SK-N-SH treated with all-trans-retinoic acid at 6 μM for 48 hours (cell line): Measurements from ENCODE around the gene THRB.

ENCODE experiments used
- ATAC-seq: fragments of 200-7000 bp; cut with Tn5 transposase; 3 replicates; pipeline ENCODE4 v1.9.1; 2020; ENCODE audit warnings: mild to moderate bottlenecking, moderate library complexity
- ARNTL ChIP-seq: fragments of 450-650 bp; formaldehyde crosslinking; IDR thresholded peaks from 2 replicates; pipeline ENCODE4 v1.5.0; 2020; ENCODE audit warnings: low read depth, mild to moderate bottlenecking, moderate library complexity, borderline replicate concordance
- BACH2 ChIP-seq: fragments of 250-450 bp; sonication (Bioruptor Pico); IDR thresholded peaks from 2 replicates; pipeline ENCODE4 v1.9.0; 2021; ENCODE audit warnings: mild to moderate bottlenecking, borderline replicate concordance
- CSDC2 ChIP-seq: fragments of 250-450 bp; sonication (Bioruptor Pico); IDR thresholded peaks from 2 replicates; pipeline ENCODE4 v1.5.0; 2020; ENCODE audit warnings: mild to moderate bottlenecking, moderate library complexity
- ESRRG ChIP-seq: fragments of 250-450 bp; sonication (Bioruptor Pico); IDR thresholded peaks from 2 replicates; pipeline ENCODE4 v1.6.1; 2021; ENCODE audit warnings: mild to moderate bottlenecking
- ISL1 ChIP-seq: fragments of 250-450 bp; sonication (Bioruptor Pico); IDR thresholded peaks from 2 replicates; pipeline ENCODE4 v2.1.2; 2022; ENCODE audit warnings: mild to moderate bottlenecking, moderate library complexity
- OSR1 ChIP-seq: fragments of 250-450 bp; sonication (Bioruptor Pico); IDR thresholded peaks from 2 replicates; pipeline ENCODE4 v1.8.0; 2022; ENCODE audit warnings: moderate library complexity, mild to moderate bottlenecking, inconsistent platforms
- RARB ChIP-seq: fragments of 250-450 bp; sonication (Bioruptor Pico); IDR thresholded peaks from 2 replicates; pipeline ENCODE4 v1.8.0; 2021; ENCODE audit warnings: mild to moderate bottlenecking, moderate library complexity
- SNAI2 ChIP-seq: fragments of 250-450 bp; sonication (Bioruptor Pico); IDR thresholded peaks from 2 replicates; pipeline ENCODE4 v1.5.0; 2020; ENCODE audit warnings: mild to moderate bottlenecking, moderate library complexity
- TCF4 ChIP-seq: fragments of 250-450 bp; sonication (Bioruptor Pico); IDR thresholded peaks from 2 replicates; pipeline ENCODE4 v1.8.0; 2021; ENCODE audit warnings: mild to moderate bottlenecking, moderate library complexity, borderline replicate concordance
- TOX ChIP-seq: fragments of 250-450 bp; sonication (Bioruptor Pico); IDR thresholded peaks from 2 replicates; pipeline ENCODE4 v1.8.0; 2021; ENCODE audit warnings: mild to moderate bottlenecking, moderate library complexity, borderline replicate concordance
- ZFP30 ChIP-seq: fragments of 450-650 bp; formaldehyde crosslinking; IDR thresholded peaks from 2 replicates; pipeline ENCODE4 v1.5.0; 2022; ENCODE audit warnings: mild to moderate bottlenecking, moderate library complexity
- ZNF565 ChIP-seq: fragments of 450-650 bp; formaldehyde crosslinking; conservative IDR thresholded peaks from 2 replicates; pipeline ENCODE4 v1.5.0; 2020; ENCODE audit warnings: low read depth, mild to moderate bottlenecking, moderate library complexity
- ZNF70 ChIP-seq: fragments of 450-650 bp; formaldehyde crosslinking; IDR thresholded peaks from 2 replicates; pipeline ENCODE4 v1.5.0; 2020; ENCODE audit warnings: mild to moderate bottlenecking, moderate library complexity
- ZNF8 ChIP-seq: fragments of 450-650 bp; formaldehyde crosslinking; IDR thresholded peaks from 2 replicates; pipeline ENCODE4 v1.5.0; 2020; ENCODE audit warnings: mild to moderate bottlenecking, moderate library complexity
- TF ChIP-seq, protein P1 (sequence below): fragments of 250-450 bp; sonication (Bioruptor Pico); IDR thresholded peaks from 2 replicates; pipeline ENCODE4 v1.8.0; 2020; ENCODE audit warnings: mild to moderate bottlenecking, moderate library complexity, borderline replicate concordance
- TF ChIP-seq, protein P2 (sequence below): fragments of 250-450 bp; sonication (Bioruptor Pico); IDR thresholded peaks from 2 replicates; pipeline ENCODE4 v1.5.1; 2021; ENCODE audit warnings: mild to moderate bottlenecking, moderate library complexity
- TF ChIP-seq, protein P3 (sequence below): fragments of 250-450 bp; sonication (Bioruptor Pico); IDR thresholded peaks from 2 replicates; pipeline ENCODE4 v1.5.1; 2020; ENCODE audit warnings: low read depth, mild to moderate bottlenecking, moderate library complexity
- TF ChIP-seq, protein P4 (sequence below): fragments of 250-450 bp; sonication (Bioruptor Pico); IDR thresholded peaks from 2 replicates; pipeline ENCODE4 v1.8.0; 2021; ENCODE audit warnings: low read depth, mild to moderate bottlenecking, moderate library complexity, borderline replicate concordance

Gene THRB

DNA sequence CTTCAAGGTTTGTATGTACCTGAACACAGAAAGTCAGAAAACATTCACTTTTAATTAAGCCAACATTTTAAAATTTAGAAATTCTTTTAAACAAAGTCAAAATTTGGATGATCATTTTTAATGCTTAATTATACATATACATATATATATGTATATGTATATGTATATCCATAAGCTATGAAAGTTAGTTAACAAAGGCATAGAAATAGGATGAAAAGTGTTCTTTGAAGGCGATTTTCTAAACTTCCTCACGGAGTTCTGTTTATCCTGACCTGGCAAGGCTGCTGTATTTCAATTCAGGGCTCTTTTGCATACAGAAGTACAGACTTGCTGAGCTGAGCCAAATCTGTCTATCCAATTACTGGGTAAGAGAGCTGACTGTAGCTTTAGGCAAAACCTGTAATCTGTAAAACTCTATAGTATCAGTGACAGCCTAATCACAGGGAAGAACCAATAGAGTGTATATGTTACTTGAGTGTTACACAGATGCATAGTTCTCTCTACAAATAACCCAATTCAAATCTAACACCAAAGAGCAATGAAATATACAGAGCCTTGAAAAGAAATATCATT, 32.1 kb upstream of the THRB start:
- no peak for ATAC-seq
- TF ChIP-seq BACH2 (CRISPR knock-in tag) (no peak), ESRRG (CRISPR knock-in tag) (no peak), RARB (CRISPR knock-in tag) (no peak)

DNA sequence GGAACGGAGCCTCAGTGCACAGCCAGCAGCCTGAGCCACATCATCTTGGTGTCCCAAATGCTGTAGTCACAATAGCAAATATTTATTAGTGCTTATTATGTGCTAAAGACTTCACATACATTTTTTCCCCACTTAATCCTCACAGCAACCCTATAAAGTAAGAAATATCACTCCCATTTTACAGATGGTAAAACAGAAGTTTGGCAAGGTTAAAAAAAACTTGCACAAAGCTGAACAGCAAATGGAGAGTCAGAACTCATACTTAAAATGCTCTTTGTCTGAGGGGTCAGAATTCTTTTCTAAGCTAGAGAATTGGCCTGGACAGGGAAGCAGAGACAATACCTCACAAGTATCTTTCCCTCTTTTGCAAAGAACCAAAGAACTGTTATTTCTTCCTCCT, 30.9 kb upstream of the THRB start:
- TF ChIP-seq, protein P1, sequence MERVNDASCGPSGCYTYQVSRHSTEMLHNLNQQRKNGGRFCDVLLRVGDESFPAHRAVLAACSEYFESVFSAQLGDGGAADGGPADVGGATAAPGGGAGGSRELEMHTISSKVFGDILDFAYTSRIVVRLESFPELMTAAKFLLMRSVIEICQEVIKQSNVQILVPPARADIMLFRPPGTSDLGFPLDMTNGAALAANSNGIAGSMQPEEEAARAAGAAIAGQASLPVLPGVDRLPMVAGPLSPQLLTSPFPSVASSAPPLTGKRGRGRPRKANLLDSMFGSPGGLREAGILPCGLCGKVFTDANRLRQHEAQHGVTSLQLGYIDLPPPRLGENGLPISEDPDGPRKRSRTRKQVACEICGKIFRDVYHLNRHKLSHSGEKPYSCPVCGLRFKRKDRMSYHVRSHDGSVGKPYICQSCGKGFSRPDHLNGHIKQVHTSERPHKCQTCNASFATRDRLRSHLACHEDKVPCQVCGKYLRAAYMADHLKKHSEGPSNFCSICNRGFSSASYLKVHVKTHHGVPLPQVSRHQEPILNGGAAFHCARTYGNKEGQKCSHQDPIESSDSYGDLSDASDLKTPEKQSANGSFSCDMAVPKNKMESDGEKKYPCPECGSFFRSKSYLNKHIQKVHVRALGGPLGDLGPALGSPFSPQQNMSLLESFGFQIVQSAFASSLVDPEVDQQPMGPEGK (CRISPR knock-in tag) = no peak
- TF ChIP-seq SNAI2 (CRISPR knock-in tag) (no peak), ZFP30 (no peak), TCF4 (CRISPR knock-in tag) (no peak), ISL1 (CRISPR knock-in tag) (no peak)
- TF ChIP-seq, protein P2, sequence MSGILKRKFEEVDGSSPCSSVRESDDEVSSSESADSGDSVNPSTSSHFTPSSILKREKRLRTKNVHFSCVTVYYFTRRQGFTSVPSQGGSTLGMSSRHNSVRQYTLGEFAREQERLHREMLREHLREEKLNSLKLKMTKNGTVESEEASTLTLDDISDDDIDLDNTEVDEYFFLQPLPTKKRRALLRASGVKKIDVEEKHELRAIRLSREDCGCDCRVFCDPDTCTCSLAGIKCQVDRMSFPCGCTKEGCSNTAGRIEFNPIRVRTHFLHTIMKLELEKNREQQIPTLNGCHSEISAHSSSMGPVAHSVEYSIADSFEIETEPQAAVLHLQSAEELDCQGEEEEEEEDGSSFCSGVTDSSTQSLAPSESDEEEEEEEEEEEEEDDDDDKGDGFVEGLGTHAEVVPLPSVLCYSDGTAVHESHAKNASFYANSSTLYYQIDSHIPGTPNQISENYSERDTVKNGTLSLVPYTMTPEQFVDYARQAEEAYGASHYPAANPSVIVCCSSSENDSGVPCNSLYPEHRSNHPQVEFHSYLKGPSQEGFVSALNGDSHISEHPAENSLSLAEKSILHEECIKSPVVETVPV = no peak
- no peak for ATAC-seq

DNA sequence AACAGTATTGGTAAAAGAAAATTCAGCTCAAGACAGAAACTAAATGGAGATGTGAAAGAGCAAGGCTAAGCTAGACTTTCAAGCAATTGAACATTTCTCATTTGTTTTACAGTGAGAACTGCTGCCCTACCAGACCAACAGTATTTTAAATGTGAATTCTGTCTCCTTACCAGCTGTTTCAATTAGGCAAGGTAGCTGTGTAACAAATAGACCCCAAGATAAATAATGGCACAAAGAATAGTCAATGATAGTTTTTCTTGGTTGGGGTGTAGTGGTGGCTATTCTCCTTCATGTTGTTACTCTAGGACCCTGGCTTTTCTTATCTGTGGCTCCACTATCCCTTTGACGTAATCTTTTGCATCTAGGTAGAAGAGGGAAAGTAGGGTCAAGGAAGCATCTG, 30.4 kb upstream of the THRB start:
- TF ChIP-seq, protein P3, sequence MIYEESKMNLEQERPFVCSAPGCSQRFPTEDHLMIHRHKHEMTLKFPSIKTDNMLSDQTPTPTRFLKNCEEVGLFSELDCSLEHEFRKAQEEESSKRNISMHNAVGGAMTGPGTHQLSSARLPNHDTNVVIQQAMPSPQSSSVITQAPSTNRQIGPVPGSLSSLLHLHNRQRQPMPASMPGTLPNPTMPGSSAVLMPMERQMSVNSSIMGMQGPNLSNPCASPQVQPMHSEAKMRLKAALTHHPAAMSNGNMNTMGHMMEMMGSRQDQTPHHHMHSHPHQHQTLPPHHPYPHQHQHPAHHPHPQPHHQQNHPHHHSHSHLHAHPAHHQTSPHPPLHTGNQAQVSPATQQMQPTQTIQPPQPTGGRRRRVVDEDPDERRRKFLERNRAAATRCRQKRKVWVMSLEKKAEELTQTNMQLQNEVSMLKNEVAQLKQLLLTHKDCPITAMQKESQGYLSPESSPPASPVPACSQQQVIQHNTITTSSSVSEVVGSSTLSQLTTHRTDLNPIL (CRISPR knock-in tag) = no peak
- TF ChIP-seq, protein P4, sequence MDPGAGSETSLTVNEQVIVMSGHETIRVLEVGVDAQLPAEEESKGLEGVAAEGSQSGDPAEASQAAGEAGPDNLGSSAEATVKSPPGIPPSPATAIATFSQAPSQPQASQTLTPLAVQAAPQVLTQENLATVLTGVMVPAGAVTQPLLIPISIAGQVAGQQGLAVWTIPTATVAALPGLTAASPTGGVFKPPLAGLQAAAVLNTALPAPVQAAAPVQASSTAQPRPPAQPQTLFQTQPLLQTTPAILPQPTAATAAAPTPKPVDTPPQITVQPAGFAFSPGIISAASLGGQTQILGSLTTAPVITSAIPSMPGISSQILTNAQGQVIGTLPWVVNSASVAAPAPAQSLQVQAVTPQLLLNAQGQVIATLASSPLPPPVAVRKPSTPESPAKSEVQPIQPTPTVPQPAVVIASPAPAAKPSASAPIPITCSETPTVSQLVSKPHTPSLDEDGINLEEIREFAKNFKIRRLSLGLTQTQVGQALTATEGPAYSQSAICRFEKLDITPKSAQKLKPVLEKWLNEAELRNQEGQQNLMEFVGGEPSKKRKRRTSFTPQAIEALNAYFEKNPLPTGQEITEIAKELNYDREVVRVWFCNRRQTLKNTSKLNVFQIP (CRISPR knock-in tag) = no peak
- no peak for TF ChIP-seq CSDC2 (CRISPR knock-in tag)
- TF ChIP-seq ARNTL = no peak
- TF ChIP-seq ZNF8 (CRISPR knock-in tag) = no peak
- TF ChIP-seq ESRRG (CRISPR knock-in tag) = no peak
- no peak for TF ChIP-seq ZNF565 (CRISPR knock-in tag)
- TF ChIP-seq ZNF70 (CRISPR knock-in tag) = no peak
- TF ChIP-seq ISL1 (CRISPR knock-in tag) = no peak
- TF ChIP-seq TOX (CRISPR knock-in tag) = no peak
- TF ChIP-seq, protein P2 = no peak
- no peak for TF ChIP-seq ZFP30
- no peak for TF ChIP-seq RARB (CRISPR knock-in tag)
- TF ChIP-seq OSR1 = no peak
- TF ChIP-seq, protein P1 (CRISPR knock-in tag) = no peak
- no peak for TF ChIP-seq SNAI2 (CRISPR knock-in tag)
- no peak for TF ChIP-seq TCF4 (CRISPR knock-in tag)
- TF ChIP-seq BACH2 (CRISPR knock-in tag) = no peak
- ATAC-seq = no peak
